ENCODE measurements around the gene FYCO1. TPM values are rescaled to one million over a fixed set of nuclear protein-coding genes. Genes with fewer than 3 reads are reported as not detected.

FYCO1 gene
- total and polyA plus RNA-seq, 10 of the 15 experiments (the other 5 are each of a cell fraction or from before 2014, with no cell fraction given), result 1.5 to 8.4 (median 6.5) TPM

DNA sequence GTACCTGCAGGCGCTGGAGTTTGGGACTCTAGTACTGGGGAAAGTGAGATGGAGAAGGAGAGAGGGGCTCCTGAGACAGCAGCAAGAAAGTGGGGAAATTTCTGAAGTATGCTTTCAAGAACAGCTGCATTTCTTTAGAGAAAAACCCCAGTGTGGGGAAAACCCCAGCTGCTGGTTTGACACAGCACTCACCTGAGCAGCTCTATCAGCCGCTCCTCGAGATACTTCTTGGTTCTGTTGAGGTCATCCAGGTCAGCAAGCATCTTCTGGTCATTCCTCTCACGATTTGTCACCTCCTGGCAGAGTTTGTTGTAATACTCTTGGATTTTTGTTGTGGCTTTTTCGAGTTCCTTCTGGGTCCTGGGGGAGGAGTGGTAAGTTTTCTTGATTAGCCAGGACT, 33.6 kb downstream of the FYCO1 start (continued):
- TF ChIP-seq, protein P1, sequence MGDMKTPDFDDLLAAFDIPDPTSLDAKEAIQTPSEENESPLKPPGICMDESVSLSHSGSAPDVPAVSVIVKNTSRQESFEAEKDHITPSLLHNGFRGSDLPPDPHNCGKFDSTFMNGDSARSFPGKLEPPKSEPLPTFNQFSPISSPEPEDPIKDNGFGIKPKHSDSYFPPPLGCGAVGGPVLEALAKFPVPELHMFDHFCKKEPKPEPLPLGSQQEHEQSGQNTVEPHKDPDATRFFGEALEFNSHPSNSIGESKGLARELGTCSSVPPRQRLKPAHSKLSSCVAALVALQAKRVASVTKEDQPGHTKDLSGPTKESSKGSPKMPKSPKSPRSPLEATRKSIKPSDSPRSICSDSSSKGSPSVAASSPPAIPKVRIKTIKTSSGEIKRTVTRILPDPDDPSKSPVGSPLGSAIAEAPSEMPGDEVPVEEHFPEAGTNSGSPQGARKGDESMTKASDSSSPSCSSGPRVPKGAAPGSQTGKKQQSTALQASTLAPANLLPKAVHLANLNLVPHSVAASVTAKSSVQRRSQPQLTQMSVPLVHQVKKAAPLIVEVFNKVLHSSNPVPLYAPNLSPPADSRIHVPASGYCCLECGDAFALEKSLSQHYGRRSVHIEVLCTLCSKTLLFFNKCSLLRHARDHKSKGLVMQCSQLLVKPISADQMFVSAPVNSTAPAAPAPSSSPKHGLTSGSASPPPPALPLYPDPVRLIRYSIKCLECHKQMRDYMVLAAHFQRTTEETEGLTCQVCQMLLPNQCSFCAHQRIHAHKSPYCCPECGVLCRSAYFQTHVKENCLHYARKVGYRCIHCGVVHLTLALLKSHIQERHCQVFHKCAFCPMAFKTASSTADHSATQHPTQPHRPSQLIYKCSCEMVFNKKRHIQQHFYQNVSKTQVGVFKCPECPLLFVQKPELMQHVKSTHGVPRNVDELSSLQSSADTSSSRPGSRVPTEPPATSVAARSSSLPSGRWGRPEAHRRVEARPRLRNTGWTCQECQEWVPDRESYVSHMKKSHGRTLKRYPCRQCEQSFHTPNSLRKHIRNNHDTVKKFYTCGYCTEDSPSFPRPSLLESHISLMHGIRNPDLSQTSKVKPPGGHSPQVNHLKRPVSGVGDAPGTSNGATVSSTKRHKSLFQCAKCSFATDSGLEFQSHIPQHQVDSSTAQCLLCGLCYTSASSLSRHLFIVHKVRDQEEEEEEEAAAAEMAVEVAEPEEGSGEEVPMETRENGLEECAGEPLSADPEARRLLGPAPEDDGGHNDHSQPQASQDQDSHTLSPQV (IDR thresholded peaks at IDR 0.05), result no peak
- TF ChIP-seq KAT2A (conservative IDR thresholded peaks at IDR 0.05; ENCODE audit: control insufficient read depth, low read depth, low read length) (no peak), ZNF622 (IDR thresholded peaks at IDR 0.05) (no peak), ESRRA (IDR thresholded peaks at IDR 0.05; ENCODE audit: low read length) (no peak), ZNF274 (IDR thresholded peaks at IDR 0.05; ENCODE audit: insufficient read depth, insufficient read length) (no peak), PAX8 (IDR thresholded peaks at IDR 0.05) (no peak), NR2C1 (IDR thresholded peaks at IDR 0.05) (no peak), E2F4 (IDR thresholded peaks at IDR 0.05; ENCODE audit: low read depth, low read length) (no peak), PML (IDR thresholded peaks at IDR 0.05; ENCODE audit: low read length) (no peak), KLF5 (IDR thresholded peaks at IDR 0.05; ENCODE audit: partially characterized antibody) (no peak), RELB (IDR thresholded peaks at IDR 0.05; ENCODE audit: low read depth) (no peak), CUX1 (IDR thresholded peaks at IDR 0.05; ENCODE audit: insufficient replicate concordance, low read depth, low read length) (no peak), ZNF217 (IDR thresholded peaks at IDR 0.05) (no peak)
- TF ChIP-seq, protein P2, sequence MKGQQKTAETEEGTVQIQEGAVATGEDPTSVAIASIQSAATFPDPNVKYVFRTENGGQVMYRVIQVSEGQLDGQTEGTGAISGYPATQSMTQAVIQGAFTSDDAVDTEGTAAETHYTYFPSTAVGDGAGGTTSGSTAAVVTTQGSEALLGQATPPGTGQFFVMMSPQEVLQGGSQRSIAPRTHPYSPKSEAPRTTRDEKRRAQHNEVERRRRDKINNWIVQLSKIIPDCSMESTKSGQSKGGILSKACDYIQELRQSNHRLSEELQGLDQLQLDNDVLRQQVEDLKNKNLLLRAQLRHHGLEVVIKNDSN (IDR thresholded peaks at IDR 0.05; ENCODE audit: borderline replicate concordance, extremely low read length, insufficient read depth, low read depth, low read length), result no peak

All from GM12878 (cell line).